NCI-H748 (cell line): ENCODE results near the gene STPG4.

ENCODE experiments used
- DNase-seq: peaks from one replicate; lab custom pipeline; 2025; ENCODE audit not compliant: unreplicated experiment; lab: John Stamatoyannopoulos, UW

STPG4 gene

DNA sequence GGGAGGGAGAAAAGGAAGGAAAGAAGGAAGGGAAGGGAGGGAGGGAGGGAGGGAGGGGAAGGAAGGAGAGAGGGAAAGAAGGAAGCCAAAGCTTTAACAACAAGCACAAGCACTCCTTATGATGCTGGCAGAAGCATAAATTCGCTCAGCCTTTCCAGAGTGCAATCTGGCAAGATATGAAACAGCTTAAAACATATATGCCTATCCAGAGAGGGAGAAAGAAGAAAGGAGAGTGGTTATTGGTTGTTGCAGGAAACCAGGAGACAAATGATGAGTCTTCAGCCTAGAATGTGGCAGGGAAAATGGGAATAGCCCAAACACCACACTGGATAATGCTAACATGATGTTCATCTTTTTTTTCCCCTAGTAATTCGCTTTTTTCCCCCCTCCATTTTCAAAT, 64.0 kb downstream of the STPG4 start:
- DNase-seq = no peak

DNA sequence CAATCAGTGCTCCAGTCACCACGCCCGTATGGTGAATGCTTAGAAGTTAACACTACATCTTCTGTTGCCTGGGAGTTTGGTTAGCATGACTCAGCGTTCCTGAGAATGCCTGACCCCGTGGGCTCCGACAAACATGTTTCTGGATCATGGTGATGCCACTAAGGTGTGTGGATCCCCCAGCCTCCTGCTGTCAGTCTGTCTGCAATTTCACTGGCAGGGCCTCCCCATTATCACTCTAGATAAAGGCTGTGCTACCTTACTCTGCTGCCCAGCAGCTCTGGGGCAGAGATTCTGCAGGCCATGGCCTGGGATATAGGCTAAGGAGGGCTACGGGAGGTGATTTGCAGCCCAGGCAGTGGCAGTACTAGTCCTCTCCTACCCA, 66.0 kb downstream of the STPG4 start:
- DNase-seq = no peak

DNA sequence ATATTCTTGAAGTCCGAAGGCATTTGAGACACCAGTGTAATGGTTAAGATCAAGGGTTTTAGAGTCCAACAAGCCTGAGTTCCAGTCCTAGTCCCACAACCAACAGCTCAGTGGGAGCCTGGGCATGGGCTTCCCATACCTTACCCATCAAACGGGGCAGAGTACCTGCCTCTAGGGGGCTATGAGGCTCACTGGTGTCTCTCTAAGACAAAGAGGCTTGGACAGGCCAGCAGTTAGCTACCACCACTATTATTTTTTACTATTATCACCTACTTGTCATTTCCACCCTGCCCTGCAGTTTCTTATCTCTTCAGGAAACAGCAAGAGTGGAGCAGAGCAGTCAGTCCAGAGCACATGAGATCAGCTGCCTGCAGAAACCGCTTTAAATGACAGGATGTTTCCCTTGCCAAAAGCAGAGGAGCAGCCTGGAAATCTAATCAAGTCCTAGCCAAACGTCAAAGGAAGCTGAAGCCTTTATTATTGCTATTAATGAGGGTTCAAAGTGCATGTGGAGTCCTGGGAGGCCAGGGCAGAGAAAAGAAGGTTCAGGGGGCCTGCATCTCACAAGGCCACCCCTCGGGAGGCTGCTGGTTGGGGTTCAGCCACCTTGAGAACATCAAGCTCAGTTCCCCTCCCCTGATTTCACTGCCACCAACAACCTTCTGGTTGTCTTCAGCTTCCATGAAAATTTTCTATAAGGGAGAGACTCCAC, 66.6 kb downstream of the STPG4 start:
- DNase-seq = no peak

DNA sequence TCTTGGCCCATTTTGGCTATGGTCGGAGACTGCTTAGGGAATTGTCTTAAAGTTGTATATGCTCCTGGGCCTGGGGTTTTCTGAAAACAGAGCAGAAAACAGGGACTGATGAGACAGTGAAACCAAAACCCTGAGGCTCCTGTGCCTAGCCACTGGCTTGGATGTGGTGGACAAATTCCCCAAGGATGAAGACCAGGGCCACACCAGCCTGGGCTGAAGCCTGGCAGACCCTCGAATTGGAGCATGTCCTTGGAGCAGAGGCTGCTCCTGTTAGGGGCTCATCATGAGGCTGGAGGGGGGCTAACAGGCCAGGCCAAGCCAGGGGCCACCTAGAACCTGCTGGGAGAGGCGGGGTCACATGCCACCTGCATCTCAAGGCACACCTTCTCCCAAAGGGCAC, 68.1 kb downstream of the STPG4 start:
- DNase-seq = no peak

DNA sequence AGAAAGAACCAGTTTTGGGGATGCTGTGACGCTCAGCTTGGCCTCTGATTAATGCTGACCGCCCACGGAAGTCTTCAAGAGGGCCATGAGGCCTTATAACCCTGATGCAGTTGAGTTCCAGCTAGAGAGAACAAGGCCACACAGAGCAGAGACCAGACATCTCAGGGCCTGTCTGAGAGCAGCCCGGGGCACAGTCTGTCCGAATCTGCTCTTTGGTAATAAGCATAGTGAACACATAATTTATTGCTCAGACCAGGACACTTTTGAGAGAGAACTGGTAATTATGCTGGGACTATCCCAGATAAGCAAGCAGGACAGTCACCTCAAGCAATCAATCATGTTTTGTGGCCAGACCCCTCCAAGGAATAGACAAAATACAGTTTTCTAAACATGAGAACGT, 68.5 kb downstream of the STPG4 start:
- no peak for DNase-seq

DNA sequence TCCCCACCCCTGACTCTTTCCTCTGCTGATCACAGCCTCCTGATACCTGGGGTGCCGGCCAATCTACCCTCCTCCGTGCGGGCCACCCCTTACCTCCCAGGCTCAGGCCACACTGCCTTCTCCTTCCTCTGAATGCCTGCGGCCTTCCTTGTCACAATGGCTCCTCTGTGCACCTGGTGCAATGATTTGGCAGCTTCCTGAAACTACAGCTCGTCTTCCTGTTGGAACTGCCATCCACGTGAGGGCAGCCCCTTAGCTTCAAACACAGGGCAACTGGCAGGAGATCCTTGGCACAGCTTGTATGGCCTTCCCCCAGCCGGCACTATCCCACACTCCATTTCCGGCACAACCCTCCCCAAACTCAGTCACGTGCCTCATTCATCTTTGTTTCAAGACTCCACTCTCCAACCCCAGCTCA, 69.0 kb downstream of the STPG4 start:
- no peak for DNase-seq

DNA sequence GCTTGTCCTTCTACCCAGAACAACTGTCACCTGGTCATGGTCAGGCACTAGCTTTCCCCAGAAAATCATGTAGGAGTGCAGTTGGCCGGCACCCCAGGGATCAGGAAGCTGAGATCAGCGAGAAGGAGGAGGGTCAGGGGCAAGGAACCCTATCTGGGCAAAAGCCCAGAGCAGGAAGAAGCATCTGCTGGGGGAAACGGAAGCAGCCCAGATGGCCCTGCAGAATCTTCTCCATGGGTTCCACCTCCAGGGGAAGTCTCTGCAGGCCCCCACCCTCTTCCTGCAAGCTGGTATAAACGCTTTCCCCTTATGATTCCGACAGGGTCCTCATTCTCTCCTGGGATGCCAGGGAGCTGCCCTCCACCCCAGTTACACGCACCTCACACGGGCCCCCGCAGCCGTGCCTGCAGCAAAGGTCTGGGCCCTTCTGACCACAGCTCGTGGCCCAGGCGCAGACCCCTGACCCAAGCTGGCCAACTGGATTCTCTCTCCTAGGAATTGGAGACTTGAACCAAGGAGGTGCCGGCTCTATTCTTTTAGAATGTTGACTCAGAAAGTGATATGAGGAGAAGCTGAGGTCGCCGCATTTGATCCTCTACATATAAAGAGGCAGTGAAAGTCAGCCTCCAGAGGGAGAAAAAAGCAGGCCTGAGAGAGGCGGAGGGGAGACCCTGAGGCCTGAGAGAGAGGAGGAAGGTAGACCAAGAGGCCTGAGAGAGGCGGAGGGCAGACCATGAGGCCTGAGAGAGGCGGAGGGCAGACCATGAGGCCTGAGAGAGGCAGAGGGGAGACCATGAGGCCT, 71.0 kb downstream of the STPG4 start:
- DNase-seq = no peak

DNA sequence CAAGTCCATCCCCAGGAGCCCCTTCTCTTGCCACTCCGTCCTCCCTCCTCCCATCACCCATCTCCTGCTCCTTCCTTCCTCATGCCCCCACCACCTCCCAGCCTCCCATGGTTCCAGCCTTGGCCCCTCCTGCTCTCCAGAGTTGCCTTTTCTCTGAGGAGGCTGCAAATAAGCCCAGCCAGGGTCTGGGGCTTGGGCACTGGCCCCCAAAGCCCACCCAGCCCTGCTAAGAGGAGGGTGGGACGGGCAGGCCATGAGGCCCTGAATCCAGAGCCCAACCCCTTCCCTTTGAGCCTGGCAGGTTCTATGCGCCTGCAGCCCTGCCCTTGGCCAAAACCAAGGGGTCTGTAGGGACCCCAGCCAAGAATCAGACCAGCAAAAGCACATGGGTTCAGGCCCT, 71.6 kb downstream of the STPG4 start:
- no peak for DNase-seq

DNA sequence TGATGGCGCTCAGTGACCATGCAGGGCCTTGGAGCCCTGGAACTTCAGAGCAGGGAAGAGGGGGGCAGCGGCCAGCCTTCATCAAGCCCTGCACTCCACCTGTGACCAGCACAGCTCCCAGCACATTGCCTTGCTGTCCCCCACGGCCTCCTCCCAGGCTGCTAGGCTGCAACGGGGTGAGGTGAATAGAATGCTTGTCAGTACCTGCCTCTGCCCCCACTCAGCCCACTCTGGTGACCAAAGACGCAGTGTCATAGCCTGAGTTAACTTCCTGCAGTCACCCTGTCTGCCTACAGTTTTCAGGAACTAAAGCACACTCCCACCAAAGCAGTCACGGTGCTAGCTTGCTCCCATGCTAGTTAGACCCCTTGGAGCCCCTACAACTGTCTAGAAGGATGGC, 72.1 kb downstream of the STPG4 start:
- DNase-seq = no peak

DNA sequence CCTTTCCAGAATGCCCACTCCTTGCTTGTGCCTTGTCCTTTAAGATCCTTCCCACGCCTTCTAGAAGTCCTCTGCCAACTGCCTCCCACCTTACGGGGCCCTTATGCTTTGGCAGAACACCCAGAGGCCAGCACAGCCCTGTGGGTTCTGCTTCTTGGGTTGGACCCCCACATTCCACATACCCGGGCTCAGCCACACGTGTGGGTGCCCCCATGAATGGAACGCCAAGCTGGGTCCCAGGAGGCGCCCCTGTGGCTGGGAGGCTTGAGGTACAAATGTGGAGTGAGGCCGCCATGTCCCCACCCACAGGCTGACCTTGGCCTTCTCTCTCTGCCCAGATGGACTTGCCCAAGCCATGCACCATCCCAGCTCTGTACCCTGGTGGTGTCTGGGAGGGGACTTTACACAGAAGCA, 74.2 kb downstream of the STPG4 start:
- DNase-seq = no peak

DNA sequence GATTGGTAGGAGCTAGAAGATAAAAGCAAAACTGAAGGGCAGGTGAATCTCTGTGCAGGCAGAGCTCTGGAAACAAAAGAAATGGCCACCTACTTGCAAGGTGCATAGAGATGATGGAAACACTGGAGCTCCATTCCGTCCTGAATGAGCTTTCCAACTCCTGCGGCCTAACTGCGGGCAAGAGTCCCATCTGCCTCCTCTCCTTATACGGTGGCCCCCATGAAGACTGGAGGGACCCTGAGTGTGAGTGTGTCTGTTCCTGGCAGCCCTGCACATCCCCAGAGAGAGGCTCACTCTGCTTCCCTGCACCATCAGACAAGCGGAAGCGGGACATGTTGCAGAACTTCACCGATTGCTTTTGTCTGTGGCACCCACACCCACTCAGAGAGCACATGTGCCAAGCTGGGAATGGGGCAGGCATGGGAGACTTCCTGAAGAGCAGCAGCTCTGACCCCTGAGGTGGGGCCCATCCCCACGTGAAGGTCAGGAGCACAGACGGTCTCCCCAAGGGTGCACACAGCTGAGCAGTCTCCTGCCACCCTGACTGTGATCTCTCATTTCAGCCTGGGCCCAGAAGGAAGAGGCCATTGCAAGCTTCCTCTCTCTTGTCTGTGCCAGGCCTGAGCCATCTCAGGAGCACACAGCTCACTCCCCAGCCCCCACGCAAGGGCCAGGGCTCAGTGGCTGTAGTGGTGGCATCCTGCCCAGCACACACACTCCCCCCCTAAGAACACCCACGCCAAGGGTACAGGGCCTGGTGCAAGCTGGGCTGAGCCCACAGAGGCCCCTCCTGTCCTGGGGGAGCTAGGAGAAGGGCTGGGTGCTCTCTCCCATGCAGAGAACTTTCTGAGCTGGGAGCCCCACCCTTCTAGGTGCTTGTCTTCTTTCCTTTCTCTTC, 75.3 kb downstream of the STPG4 start:
- DNase-seq = no peak

DNA sequence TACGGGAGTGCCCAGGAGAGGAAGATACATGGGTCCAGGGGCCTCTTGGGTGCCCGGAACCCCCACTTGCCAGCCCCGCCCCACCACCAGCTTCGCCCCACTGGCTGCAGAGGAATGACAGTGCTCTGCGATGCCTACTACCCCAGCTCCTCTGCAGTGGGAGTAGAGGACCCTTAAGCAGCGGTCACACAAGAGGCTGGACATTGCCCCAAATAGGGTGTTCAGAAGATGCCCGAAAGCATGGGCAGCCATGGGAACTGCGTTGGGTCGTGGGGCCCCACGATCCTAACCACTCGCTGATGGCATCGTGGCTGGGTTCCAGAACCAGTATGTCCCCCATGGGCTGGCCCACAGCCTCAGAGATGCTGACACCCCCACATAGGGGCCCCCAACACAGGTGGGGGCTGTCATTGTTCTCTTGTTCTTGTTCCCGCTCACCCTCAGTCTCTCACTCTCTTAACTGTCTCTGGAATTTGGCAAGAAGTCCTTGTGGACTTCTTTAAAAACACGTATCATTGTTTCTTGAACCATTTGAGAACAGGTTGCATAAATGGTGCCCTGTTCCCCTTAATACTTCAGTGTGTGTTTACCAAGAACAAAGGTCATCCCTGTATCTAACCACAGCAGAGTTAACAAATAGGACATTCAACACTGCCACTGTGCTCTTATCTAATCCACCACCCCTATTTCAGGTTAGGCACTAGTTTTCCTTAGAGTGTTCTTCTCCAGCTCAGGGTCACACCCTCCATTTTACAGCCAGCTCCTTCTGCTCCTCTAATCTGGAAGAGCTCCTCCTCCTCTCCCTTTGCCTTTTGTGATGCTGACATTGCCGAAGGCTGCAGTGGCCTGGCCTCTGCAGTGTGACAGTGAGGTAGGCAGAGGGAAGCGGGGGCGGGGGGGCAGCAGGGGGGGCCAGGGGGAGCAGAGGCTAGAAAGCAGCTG, 76.3 kb downstream of the STPG4 start:
- DNase-seq = no peak

DNA sequence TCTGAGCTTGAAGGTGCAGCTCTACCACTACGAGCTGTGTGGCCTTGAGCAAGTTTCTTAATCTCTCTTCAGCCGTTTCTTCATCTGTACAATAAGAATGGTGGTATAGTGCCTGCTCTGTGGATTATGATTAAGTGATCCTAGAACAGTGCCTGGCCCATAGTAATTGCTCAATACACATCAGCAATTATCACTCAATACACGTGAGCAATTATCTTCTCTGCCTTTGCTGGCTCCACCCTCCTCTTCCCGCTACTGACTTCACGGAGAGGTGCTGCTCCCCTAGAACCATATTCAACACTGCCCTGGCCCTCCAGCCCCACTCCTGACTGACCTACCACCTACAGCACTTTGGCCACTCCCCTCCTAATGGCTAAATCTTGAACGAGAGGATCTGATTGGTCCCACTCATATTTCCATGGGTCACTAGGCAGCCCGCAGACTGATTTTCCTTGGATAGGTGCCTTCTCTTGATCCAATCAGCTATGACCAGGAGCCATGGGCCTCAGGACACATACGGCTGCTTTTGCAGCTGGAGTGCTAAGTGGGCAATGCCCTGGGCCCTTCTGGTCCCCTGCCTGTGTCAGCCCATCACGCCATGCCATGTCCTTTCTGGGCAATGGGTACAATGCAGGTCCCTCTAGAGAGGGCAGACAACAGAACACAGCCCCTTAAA, 77.5 kb downstream of the STPG4 start:
- no peak for DNase-seq

DNA sequence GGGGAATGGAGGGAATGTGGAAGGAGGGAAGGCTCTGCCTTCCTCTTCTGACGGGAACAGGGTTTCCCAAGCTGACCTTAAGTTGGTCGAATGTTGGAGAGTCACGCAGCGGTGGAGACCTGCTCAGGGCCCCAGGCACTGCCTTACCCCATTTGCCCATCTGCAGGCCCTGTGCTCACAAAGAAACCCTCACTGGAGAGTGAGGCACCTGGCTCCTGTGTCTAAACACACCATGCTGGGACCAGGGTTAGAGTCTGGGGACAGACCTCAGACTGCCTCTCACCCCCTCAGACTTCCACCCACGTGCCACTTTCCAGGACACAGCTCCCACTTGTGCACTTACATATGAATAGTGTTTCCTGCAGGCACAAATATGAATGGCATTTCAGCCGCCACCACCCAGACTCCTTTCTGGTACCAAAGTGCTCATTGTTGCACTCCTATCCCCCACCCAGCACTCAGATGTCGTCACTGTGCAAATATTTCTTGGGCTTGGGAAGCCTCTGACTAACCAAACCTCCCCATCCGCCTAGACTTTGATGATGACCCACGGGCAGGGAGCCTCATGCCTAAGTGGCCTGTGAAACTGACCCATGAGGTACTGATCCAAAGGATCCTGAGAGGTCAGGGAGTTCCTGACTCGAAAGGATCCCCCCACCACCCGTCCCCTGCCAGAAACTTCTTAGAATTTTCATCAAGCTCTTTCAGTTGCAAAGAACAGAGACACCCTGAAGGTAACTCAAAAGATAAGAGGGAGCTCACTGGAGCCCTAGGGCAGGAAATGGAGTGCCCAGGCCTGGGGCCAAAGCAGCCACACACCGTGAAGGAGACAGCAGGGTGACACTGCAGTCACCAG, 78.3 kb downstream of the STPG4 start:
- no peak for DNase-seq

DNA sequence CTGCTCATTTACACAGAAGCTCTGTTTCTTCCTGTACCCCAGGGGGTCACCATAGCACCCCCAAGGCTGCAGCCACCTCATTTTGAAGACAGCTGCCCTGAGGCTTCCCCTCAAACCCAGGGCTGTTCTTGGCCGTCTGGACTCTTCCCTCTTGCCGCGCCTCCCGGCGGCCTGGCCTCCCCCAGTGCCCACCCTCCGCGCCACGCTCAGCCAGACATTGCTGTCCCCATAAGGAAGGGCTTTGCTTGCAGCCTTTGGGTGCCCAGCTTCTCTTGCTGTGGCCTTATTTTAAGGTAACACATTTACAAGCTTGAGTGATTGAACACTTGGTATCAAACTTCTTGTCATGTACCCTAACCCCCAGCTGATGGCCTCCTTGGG, 79.0 kb downstream of the STPG4 start:
- DNase-seq = no peak

DNA sequence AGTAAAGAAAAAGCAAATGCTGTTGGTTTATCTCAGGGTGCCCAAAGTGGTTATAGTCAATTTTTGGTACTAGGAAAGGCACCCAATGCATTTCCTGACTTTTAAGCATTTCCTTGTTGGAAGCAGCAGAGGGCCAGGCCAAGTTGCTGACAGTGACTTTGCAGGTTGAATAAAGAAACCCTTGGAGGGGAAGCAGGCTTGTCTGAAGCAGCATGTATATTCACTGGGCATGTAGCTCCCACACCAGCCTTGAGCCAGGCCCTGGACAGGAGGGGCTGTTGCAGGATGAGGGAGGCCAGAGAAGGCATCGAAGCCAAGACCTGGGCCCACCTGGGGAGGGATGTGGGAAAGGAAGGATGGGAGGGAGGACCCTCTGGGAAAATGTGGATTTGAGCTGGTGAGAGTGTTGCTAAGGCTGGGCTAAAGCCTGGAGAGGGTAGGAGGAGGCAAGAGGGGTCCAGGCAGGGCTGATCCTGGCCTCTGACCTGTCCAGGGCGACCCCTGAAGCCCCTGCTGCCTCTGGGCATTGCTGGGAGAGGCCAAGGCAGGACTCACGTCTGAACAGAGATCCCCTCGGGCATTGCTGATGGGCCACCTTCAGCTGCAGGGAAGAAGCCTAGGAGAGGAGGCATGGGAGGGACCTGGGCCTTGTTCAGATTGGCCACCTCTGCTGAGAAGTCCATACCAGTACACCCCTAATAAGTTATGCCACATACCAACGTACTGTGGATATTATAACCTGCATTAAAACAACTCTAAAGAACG, 79.6 kb downstream of the STPG4 start:
- DNase-seq = no peak

DNA sequence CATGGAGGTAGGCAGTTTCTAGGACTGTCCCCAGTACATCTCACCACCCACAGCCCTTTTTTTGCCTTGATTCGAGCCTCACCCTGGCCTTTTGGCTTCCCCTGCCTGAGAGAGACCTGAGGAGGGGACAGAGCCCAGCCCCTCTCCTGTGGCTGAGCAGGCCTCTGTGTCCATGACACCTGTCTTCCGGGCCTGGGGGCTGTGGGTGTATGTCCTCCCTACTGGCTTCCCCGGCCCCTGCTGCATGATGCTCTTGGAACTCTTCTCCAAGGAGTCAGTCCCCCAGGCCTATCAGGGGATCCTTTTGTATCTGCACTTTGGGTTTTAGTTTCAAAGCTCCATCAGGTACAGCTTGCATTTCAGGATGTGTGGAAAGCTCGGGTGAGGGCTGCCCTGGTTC, 80.4 kb downstream of the STPG4 start:
- DNase-seq = no peak

DNA sequence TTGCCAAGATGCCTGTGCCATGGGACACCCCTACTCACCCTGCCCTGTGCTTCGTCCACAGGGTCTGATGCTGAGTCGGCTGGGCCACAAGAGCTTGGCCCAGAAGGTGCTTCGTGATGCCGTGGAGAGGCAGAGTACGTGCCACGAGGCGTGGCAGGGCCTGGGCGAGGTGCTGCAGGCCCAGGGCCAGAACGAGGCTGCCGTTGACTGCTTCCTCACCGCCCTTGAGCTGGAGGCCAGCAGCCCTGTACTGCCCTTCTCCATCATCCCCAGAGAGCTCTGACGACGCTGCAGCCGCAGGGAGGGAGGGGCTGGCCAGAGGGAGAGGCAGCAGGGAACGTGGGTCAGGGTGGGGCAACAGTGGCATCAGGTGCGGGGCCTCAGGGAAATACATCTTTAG, 81.5 kb downstream of the STPG4 start:
- no peak for DNase-seq
